ENCODE measurements around the gene MBLAC1.

GRCh38 chr7:100158229-100159098, 31.7 kb downstream of the MBLAC1 start, which contains the start of gene TRAPPC14:
- peak in 1 of 6 experiments; percentile 35 for TF ChIP-seq CTCF (IDR thresholded peaks at IDR 0.05)
- TF ChIP-seq POLR2A (IDR thresholded peaks at IDR 0.05) = peak in 2 of 4 donors; percentile 32 to 66
